Cerebellar cortex (tissue), 1 donor: ENCODE measurements around the gene CYFIP1.
A peak's percentile ranks its signal among the peaks of the same experiment; 100 is the strongest.
"Not testable (repeated sequence)": the region's sequence is repeated elsewhere in the genome, so short reads cannot be mapped to it uniquely, and the experiment has no call there.

Experiments used
- DNase-seq: peaks from one replicate; pipeline ENCODE4 v3.0.0-alpha.2; 2015; ENCODE audit warnings: low spot score

The CYFIP1 gene

GRCh38 chr15:22980189-22981050 is at the start of gene CYFIP1:
TSS of gene CYFIP1 (minus strand) at chr15:22980368. CDS start at chr15:22947285, 33,083 bp downstream.
- peak; percentile 60 for DNase-seq

- no peak for DNase-seq
Measured at GRCh38 chr15:23026218-23026617, 46.0 kb upstream of the CYFIP1 start.

- DNase-seq = no peak
Measured at GRCh38 chr15:23022156-23022555, 42.0 kb upstream of the CYFIP1 start.

DNA sequence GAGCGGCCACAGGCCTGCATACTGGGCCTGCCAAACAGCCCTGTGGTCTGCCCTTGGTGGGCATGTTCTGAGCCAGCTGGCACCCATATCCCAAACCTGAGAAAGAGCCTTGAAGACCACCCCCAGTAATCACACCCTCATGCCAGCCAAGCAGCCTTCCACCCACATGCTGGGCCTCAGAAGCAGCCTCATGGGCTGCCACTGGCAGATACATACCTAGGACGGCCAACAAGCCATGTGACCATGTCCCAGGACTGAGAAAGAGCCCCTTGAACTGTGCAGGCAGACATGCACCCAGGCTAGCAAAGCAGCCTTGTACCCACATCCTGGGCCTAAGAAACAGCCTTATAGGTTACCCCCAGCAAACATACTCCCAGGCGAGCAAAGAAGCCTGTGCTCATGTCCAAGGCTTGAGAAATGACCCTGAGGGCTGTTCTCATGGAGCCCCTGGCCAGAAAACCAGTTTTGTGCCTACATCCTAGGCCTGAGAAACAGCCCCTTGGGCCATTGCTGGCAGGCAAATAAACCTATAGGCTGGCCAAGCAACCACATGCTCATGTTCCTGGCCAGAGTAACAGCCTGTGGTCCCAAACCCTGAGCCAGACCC is 34.3 kb upstream of the CYFIP1 start:
- no peak for DNase-seq

DNA sequence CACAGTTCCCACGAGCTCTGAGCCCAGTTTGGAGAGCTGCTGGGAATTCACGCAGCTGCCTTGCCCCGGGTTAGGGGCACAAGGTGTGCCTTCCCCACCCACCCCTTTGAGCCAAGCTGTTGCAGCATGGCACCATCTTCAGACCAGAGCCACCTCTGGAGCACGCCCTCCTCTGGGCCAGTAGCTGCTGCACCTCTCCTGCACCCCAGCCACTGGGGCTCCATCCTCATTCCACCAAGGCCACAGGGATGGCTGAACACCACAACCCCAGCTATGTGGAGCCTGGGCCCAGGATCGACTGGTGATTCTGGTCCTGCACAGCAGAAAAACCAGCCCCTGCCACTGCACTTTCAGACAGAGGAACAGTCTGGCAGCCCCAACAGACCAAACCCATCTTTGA is 33.5 kb upstream of the CYFIP1 start:
- no peak for DNase-seq

GRCh38 chr15:23012616-23013015 is 32.4 kb upstream of the CYFIP1 start:
- not testable (repeated sequence) for DNase-seq

- DNase-seq = no peak
Measured at GRCh38 chr15:23003736-23004135, 23.6 kb upstream of the CYFIP1 start.

- DNase-seq = no peak
Measured at GRCh38 chr15:23002920-23003319, 22.8 kb upstream of the CYFIP1 start.

DNA sequence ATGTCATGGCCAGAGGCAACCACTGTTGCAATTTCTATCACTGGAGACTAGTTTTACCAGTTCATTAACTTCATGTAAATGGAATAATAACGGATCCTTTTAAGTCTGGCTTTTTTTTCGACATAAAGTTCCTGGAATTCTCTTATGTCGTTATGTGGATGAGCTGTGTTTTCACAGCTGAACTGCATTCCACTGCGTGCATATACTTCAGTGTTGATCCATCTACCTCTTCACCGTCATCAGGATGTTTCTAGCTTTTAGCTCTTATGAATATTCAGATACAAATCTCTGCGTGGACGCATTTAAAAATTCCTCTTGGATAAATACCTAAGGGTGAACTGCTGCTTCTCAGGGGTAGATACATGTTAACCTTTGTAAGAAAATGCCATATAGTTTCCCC is 15.6 kb upstream of the CYFIP1 start:
- no peak for DNase-seq

- no peak for DNase-seq
Measured at GRCh38 chr15:22992024-22992326, 11.8 kb upstream of the CYFIP1 start.

DNA sequence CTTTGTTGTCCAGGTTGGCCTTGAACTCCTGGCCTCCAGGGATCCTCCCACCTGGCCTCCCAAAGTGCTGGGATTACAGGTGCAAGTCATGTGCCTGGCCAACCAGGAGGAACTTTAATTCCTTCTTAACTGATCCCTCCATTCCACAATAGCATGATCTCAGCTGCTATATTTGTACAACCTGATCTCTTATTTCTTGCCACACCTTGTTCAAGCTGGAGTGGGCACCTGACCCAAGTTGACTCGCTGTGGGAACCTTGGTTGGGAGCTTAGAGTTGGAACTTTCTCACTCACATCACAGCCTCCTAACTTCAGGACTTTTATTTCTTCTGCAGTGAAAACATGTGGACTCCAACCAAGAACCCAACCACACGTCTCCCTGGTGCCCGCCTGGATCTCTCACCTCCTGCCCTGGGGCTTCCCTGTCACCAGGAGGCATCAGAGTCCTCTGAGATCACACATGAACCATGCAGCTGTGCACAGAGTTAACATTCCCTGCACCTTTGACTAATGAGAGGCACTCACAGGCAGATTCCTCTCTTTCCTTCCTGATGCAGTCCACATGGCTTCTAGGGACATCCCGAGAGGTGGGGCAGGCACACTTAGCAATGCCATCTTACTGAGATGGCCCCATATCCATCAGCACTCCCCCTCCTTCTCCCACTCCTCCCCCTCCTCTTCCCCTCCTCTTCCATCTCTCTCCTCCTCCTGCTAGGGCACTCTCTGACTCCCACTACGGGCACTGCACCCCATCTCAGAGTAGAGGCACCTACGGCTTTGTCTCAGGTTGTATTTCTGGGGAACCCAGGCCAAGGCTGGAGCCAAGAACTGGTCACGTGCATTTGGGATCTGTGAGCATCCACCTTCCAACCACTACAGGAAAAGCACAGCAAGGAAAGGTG is 9.7 kb upstream of the CYFIP1 start:
- no peak for DNase-seq

GRCh38 chr15:22988811-22989210 is 8.6 kb upstream of the CYFIP1 start:
- no peak for DNase-seq

DNA sequence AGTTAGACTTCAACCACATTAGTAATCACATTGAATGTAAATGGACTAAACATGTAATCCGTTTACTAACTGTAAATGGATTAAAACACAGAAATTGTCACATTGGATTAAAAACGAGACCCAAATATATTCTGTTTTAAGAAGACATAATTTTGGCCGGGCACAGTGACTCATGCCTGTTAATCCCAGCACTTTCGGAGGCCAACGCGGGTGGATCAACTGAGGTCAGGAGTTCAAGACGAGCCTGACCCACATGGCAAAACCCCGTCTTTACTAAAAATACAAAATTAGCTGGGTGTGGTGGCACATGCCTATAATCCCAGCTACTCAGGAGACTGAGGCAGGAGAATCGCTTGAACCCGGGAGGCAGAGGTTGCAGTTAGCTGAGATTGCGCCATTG is 1.8 kb upstream of the CYFIP1 start:
- not testable (repeated sequence) for DNase-seq

DNA sequence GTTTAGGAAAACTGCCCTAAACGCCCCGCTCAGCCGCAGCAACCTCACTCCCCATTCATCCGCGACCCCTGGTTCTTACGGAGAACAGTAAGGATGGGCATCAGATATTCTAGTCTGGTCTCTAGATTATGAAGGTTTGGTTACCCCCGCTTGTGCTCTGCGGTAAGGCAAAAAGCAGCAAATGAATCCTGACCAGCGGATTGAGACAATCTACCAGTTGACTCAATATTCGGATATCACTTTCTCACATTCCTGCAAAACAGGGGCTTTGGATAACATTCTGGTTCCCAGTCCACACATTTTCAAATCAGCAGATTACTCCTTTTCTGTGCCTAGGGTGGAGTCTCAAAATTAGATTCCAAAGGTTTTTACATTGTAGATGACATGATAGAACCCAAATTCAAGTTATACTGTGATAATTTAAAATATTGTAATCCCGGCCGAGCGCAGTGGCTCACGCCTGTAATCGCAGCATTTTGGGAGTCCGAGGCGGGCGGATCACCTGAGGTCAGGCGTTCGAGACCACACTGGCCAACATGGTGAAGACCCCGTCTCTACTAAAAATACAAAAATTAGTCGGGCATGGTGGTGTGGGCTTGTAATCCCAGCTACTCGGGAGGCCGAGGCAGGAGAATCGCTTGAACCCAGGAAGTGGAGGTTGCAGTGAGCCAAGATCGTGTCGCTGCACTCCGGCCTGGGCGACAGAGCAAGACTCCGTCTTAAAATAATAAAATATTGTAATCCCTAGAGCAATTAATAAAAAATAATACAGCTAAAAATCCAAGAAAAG is 1.1 kb upstream of the CYFIP1 start:
- peak; percentile 40 for DNase-seq

DNA sequence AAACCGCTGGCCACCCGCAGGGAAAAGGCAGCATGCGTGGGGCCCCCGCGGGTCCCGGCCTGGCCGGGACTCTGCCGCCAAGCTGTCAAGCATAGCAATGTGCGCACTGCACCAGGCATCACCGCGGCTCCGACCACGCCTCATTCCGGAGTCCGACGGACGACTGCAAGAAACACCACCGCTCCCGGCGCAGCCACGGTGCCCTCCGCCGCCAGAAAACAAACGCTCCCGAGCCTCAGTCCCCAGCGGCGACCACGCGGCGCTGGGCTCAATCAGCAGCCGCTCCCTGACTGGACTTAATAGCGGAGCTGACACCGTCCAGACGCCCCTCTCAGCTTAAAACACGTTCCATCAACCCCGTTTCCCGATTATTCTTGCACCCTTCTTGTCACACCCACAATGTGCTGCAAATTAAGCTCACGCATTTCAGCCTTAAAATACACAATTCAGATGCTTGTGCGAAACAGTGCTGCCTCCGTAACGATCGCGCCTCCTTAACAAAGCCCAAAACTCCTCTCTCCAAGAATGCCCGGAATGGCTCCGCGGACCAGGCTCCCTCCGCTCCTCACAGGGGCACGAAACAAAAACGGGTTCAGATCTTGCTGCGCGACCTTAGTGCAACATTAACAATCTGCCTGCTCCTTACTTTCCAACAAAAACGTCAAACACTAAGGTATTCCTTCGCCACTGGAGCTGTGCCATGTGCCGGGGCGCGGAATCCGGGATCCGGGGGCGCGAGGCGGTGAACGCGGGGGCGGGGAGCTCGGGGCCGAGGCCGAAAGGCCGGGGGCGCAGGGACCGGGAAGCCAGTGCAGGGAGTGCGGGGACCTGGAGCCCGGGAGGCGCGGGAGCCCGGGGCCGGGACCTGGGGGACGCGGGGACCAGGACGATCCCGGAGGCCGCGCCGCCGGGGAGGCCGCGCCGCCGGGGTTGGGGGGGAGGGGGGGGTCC is 655 bp downstream of the CYFIP1 start:
- peak; percentile 40 for DNase-seq

- peak; percentile 35 for DNase-seq
Measured at GRCh38 chr15:22978691-22979237, 1.4 kb downstream of the CYFIP1 start.

GRCh38 chr15:22974745-22975144 is 5.4 kb downstream of the CYFIP1 start:
- DNase-seq = no peak

DNA sequence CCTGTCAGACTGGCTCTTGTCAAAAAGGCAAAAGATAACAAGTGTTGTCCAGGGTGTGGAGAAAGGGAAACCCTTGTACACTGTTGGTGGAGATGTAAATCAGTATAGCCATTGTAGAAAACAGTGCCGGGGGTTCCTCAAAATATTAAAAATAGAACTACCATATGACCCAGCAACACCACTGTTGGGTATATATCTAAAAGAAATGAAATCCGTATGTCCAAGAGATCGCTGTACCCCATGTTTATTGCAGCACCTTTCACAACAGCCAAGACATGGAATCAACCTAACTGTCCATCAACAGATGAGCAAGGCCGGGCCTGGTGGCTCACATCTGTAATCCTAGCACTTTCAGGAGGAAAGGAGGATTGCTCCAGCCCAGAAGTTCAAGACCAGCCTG is 6.2 kb downstream of the CYFIP1 start:
- DNase-seq = no peak

DNA sequence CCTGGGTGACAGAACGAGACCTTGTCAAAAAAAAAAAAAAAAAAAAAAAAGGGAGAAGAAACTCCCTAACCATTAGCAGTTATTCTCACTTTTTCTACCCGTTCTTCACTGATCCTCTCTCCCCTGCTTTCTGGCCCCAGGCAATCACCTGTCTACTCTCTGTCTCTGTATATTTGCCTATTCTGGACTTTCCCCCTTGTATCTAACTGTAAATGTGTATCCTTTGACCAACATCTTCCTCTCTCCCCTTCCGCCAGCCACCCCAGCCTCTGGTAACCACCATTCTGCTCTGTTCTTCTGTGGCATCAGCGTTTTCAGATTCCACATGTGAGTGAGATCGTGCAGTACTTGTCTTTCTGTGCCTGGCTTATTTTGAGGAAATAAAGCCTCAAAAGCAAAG is 6.9 kb downstream of the CYFIP1 start:
- DNase-seq = no peak

DNA sequence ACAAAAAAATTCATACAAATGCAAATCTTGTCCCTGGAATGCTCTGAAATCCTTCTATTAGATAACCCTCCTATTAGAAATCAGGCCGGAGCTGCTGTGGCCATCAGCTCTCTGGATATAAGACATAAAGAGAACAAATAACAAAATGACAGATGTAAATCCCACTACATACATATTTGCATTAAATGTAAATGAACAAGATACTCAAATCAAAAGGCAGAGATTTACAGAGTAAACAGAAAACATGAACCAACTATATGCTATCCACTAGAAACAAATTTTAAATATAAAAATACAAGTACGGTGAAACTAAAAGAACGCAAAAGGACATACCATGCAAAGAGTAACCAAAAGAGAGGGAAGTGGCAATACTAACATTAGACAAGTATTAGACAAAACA is 10.7 kb downstream of the CYFIP1 start:
- no peak for DNase-seq
